H1 (cell line): ENCODE data around the gene KRT80. TPM values are rescaled to one million over a fixed set of nuclear protein-coding genes. Genes with fewer than 3 reads are reported as not detected.

ENCODE experiments used
- CHD2 ChIP-seq: IDR thresholded peaks from 2 replicates; pipeline ENCODE4 v1.6.1; 2012; ENCODE audit warnings: low read length, improper control_type of control experiment
- CHD7 ChIP-seq: fragments of 300-600 bp; sonication (generic); IDR thresholded peaks from 2 replicates; pipeline ENCODE4 v1.7.1; 2012; ENCODE audit warnings: low read length, moderate library complexity, mild to moderate bottlenecking, inconsistent platforms; ENCODE audit not compliant: insufficient replicate concordance
- EGR1 ChIP-seq: IDR thresholded peaks from 2 replicates; pipeline ENCODE4 v1.6.1; 2011; ENCODE audit warnings: low read depth, low read length, borderline replicate concordance
- FOSL1 ChIP-seq: IDR thresholded peaks from 2 replicates; pipeline ENCODE4 v1.6.1; 2011; ENCODE audit warnings: mild to moderate bottlenecking, low read depth, low read length, moderate library complexity; ENCODE audit not compliant: insufficient read depth
- JUND ChIP-seq: IDR thresholded peaks from 2 replicates; pipeline ENCODE4 v1.6.1; 2011; ENCODE audit warnings: mild to moderate bottlenecking, improper control_type of control experiment, low read length
- MAFK ChIP-seq: IDR thresholded peaks from 2 replicates; pipeline ENCODE4 v1.6.1; 2012; ENCODE audit warnings: low read depth, mild to moderate bottlenecking, improper control_type of control experiment, low read length
- NANOG ChIP-seq: IDR thresholded peaks from 2 replicates; pipeline ENCODE4 v1.6.1; 2011; ENCODE audit warnings: low read length, low read depth, mild to moderate bottlenecking, inconsistent platforms; ENCODE audit not compliant: insufficient read depth, poor library complexity, severe bottlenecking
- POU5F1 ChIP-seq: IDR thresholded peaks from 2 replicates; pipeline ENCODE4 v1.6.1; 2011; ENCODE audit warnings: low read depth, mild to moderate bottlenecking, low read length, moderate library complexity
- TAF1 ChIP-seq: IDR thresholded peaks from 2 replicates; pipeline ENCODE4 v1.6.1; 2011; ENCODE audit warnings: mild to moderate bottlenecking, low read depth, low read length
- TCF12 ChIP-seq: IDR thresholded peaks from 2 replicates; pipeline ENCODE4 v1.6.1; 2011; ENCODE audit warnings: low read depth, mild to moderate bottlenecking, low read length
- YY1 ChIP-seq: IDR thresholded peaks from 2 replicates; pipeline ENCODE4 v1.6.1; 2011; ENCODE audit warnings: low read depth, mild to moderate bottlenecking, low read length
- polyA plus RNA-seq, 7 experiments: library from polyadenylated mRNA; depleted of rRNA in 3 of 7; stranded (reverse) in 5 of 7; unstranded in 2 of 7; fragments of >200 nt in 5 of 7; fragments of 200-250 nt in 2 of 7; gene quantifications; 1 replicate in 5 of 7; 2 replicates in 1 of 7; 4 replicates in 1 of 7; pipeline versions ENCODE4 v1.2.1 to v1.2.3, GENCODE V29; 2011 to 2013; ENCODE audit warnings: missing spikeins in 2 of 7, mixed read lengths in 2 of 7
- total RNA-seq: library from RNA; stranded (reverse); fragmentation: NEBNext Ultra II Directional; extraction: Animal tissue kit (Norgen Biotek cat#: 25700); gene quantifications from 2 replicates; pipeline ENCODE4 v1.2.1, GENCODE V29; 2021

Gene KRT80
- total and polyA plus RNA-seq, 2 of the 8 experiments (the other 6 are each of a cell fraction or from before 2014, with no cell fraction given) = 0.05 TPM; not detected in 1

GRCh38 chr12:52146089-52146821, 45.6 kb downstream of the KRT80 start (continued):
- TF ChIP-seq CHD7 = no peak
- no peak for TF ChIP-seq MAFK
- TF ChIP-seq TAF1 = no peak
- no peak for TF ChIP-seq EGR1
- no peak for TF ChIP-seq YY1
- TF ChIP-seq FOSL1 = no peak
- no peak for TF ChIP-seq CHD2
- TF ChIP-seq JUND = no peak
- no peak for TF ChIP-seq NANOG
- TF ChIP-seq TCF12 = no peak
- no peak for TF ChIP-seq POU5F1
